Vagina (tissue), 2 donors: Measurements from ENCODE around the gene WDR87.

Source experiments
- POLR2A ChIP-seq, 2 donors: fragments of 450-650 bp; IDR thresholded peaks; one replicate each; pipeline ENCODE4 v1.6.1; 2017; ENCODE audit warnings: antibody characterized with exemption in 2 of 2, mild to moderate bottlenecking in 2 of 2, moderate library complexity in 2 of 2
- TF ChIP-seq, protein P1 (sequence below), 3 experiments: fragments of 450-650 bp in 2 of 3; fragments of 200-600 bp in 1 of 3; sonication (generic) in 1 of 3; IDR thresholded peaks; one replicate each; pipeline ENCODE4 v1.5.1; 2017 to 2019; ENCODE audit warnings: antibody characterized with exemption in 3 of 3, mild to moderate bottlenecking in 2 of 3, moderate library complexity in 2 of 3

DNA sequence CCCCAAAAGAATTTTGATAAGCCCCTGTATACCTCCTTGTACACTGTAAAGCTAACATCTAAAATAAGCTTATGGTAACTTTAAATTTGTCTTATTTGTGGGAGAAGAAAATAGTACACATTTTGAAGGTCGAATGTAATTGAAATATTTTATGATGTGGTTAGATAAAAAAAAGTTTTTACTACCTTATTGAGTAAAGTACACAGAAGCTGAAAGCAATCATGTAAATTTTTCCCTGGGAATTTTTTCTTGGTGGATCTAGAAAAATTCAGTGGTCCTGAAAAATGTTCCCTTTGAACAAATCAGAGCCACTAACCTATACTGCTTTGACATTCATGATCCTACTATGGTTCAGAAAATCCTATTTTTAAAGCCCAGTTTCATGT is 47.5 kb upstream of the WDR87 start:
- TF ChIP-seq, protein P1, sequence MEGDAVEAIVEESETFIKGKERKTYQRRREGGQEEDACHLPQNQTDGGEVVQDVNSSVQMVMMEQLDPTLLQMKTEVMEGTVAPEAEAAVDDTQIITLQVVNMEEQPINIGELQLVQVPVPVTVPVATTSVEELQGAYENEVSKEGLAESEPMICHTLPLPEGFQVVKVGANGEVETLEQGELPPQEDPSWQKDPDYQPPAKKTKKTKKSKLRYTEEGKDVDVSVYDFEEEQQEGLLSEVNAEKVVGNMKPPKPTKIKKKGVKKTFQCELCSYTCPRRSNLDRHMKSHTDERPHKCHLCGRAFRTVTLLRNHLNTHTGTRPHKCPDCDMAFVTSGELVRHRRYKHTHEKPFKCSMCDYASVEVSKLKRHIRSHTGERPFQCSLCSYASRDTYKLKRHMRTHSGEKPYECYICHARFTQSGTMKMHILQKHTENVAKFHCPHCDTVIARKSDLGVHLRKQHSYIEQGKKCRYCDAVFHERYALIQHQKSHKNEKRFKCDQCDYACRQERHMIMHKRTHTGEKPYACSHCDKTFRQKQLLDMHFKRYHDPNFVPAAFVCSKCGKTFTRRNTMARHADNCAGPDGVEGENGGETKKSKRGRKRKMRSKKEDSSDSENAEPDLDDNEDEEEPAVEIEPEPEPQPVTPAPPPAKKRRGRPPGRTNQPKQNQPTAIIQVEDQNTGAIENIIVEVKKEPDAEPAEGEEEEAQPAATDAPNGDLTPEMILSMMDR (IDR thresholded peaks at IDR 0.05), result no peak
- TF ChIP-seq POLR2A (IDR thresholded peaks at IDR 0.05), result no peak
